ENCODE measurements around the gene EXD1.

- TF ChIP-seq POLR2AphosphoS5 (IDR thresholded peaks at IDR 0.05; ENCODE audit: low read depth, low read length): no peak
- no peak for TF ChIP-seq POLR2A (IDR thresholded peaks at IDR 0.05; ENCODE audit: low read depth, low read length)
- no peak for TF ChIP-seq TAF1 (IDR thresholded peaks at IDR 0.05; ENCODE audit: low read depth, low read length)
- TF ChIP-seq POU2F2 (IDR thresholded peaks at IDR 0.05; ENCODE audit: low read depth, low read length): no peak
- TF ChIP-seq SPI1 (IDR thresholded peaks at IDR 0.05; ENCODE audit: low read depth, low read length): no peak
Measured at GRCh38 chr15:41279535-41280283, 49.2 kb upstream of the EXD1 start.
